Measurements from ENCODE around the gene ELK4. TPM values are rescaled to one million over a fixed set of nuclear protein-coding genes. Genes with fewer than 3 reads are reported as not detected.

ELK4 gene
- polyA plus RNA-seq, 1 donor (not counting 4 experiments of a cell fraction or from before 2014, with no cell fraction given), result 8.6 TPM

DNA sequence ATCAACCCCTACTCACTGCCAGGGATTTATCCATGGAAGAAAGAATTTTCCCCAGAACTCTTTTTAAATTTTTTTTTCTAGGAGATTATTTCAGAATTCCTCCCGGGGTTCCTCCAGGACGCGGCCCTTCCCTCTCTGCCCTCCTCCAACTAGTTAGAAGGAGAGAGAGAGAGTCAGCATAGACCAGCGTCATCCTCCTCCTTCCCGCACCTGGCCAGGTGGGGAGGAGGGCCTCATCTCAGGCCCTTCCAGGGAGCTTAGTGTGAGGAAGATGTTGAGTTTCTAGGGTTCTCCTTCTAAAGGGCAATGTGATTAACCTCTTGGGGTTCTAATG lies 63.7 kb downstream of the ELK4 start:
- Histone ChIP-seq H3K27ac (ENCODE audit: control insufficient read depth, insufficient read depth, low read length) (no peak overlapping the region), H3K79me2 (ENCODE audit: control insufficient read depth, insufficient read depth, low read length) (no peaks in the 10 kb centered on the region), H3K36me3 (ENCODE audit: control insufficient read depth in 2 of 2, extremely low read depth in 1 of 2, insufficient read depth in 2 of 2, low read length in 2 of 2) (no peaks in the 10 kb centered on the region), H3K4me2 (ENCODE audit: control insufficient read depth, extremely low read depth, insufficient read depth, low read depth, low read length) (no peak overlapping the region), H4K20me1 (ENCODE audit: control insufficient read depth, extremely low read depth, insufficient read depth, low read length) (no peaks in the 10 kb centered on the region), H3K9ac (ENCODE audit: control insufficient read depth, extremely low read depth, insufficient read depth, low read length) (no peak overlapping the region), H2AFZ (ENCODE audit: control insufficient read depth, low read length) (no peak overlapping the region), H3K27me3 (ENCODE audit: control insufficient read depth, extremely low read depth, insufficient read depth, low read length) (peaks cover 55% of the 10 kb centered on the region), H3K9me1 (ENCODE audit: control insufficient read depth, extremely low read depth, insufficient read depth, low read length) (no peaks in the 10 kb centered on the region), H3K9me3 (ENCODE audit: control insufficient read depth, low read depth, low read length) (no peaks in the 10 kb centered on the region), H3K4me1 (ENCODE audit: control insufficient read depth, extremely low read depth, insufficient read depth, low read length) (no peaks in the 10 kb centered on the region), H3K4me3 (ENCODE audit: control insufficient read depth in 2 of 3, extremely low read depth in 1 of 3, insufficient read depth in 2 of 3, low read depth in 1 of 3, low read length in 3 of 3) (no peak overlapping the region)
- dilution Hi-C loops (cut with MboI; ENCODE audit: extremely low pct_ligation_motif_present, low sequenced_read_pairs), result no loop called here
- no peak for TF ChIP-seq CTCF (optimal IDR thresholded peaks at IDR 0.05 in 1 of 3, IDR thresholded peaks at IDR 0.05 in 1 of 3, conservative IDR thresholded peaks at IDR 0.05 in 1 of 3; ENCODE audit: extremely low read depth in 1 of 3, insufficient read depth in 2 of 3, low read length in 3 of 3)
- TF ChIP-seq EZH2 (IDR thresholded peaks at IDR 0.05; ENCODE audit: low read length), result peak; percentile 55
- DNase-seq (ENCODE audit: low read depth, low spot score), result no peak
- no peak for FAIRE-seq

- Histone ChIP-seq H3K36me3 (ENCODE audit: control insufficient read depth in 2 of 2, extremely low read depth in 1 of 2, insufficient read depth in 2 of 2, low read length in 2 of 2) (no peaks in the 10 kb centered on the region), H3K9ac (ENCODE audit: control insufficient read depth, extremely low read depth, insufficient read depth, low read length) (no peak overlapping the region), H3K4me3 (ENCODE audit: control insufficient read depth in 2 of 3, extremely low read depth in 1 of 3, insufficient read depth in 2 of 3, low read depth in 1 of 3, low read length in 3 of 3) (no peak overlapping the region), H3K27ac (ENCODE audit: control insufficient read depth, insufficient read depth, low read length) (no peak overlapping the region), H3K9me1 (ENCODE audit: control insufficient read depth, extremely low read depth, insufficient read depth, low read length) (no peaks in the 10 kb centered on the region), H3K27me3 (ENCODE audit: control insufficient read depth, extremely low read depth, insufficient read depth, low read length) (peaks cover 58% of the 10 kb centered on the region), H3K4me1 (ENCODE audit: control insufficient read depth, extremely low read depth, insufficient read depth, low read length) (no peaks in the 10 kb centered on the region), H3K79me2 (ENCODE audit: control insufficient read depth, insufficient read depth, low read length) (no peaks in the 10 kb centered on the region), H3K4me2 (ENCODE audit: control insufficient read depth, extremely low read depth, insufficient read depth, low read depth, low read length) (no peak overlapping the region), H3K9me3 (ENCODE audit: control insufficient read depth, low read depth, low read length) (no peaks in the 10 kb centered on the region), H4K20me1 (ENCODE audit: control insufficient read depth, extremely low read depth, insufficient read depth, low read length) (no peaks in the 10 kb centered on the region), H2AFZ (ENCODE audit: control insufficient read depth, low read length) (no peak overlapping the region)
- FAIRE-seq, result no peak
- no peak for DNase-seq (ENCODE audit: low read depth, low spot score)
- TF ChIP-seq CTCF (optimal IDR thresholded peaks at IDR 0.05 in 1 of 3, IDR thresholded peaks at IDR 0.05 in 1 of 3, conservative IDR thresholded peaks at IDR 0.05 in 1 of 3; ENCODE audit: extremely low read depth in 1 of 3, insufficient read depth in 2 of 3, low read length in 3 of 3), result no peak
- TF ChIP-seq EZH2 (IDR thresholded peaks at IDR 0.05; ENCODE audit: low read length), result no peak
- dilution Hi-C loops (cut with MboI; ENCODE audit: extremely low pct_ligation_motif_present, low sequenced_read_pairs), result no loop called here
Measured at GRCh38 chr1:205567716-205568115, 64.1 kb downstream of the ELK4 start.
